B cell (primary cell): ENCODE results near the gene PSENEN. TPM values are rescaled to one million over a fixed set of nuclear protein-coding genes. Genes with fewer than 3 reads are reported as not detected.
A peak's percentile ranks its signal among the peaks of the same experiment; 100 is the strongest.

Experiments used
- ATAC-seq: fragments of 200-7000 bp; cut with Tn5 transposase; one replicate; pipeline ENCODE4 v1.10.0; 2021; ENCODE audit warnings: low read depth, mild to moderate bottlenecking, moderate number of reproducible peaks, moderate library complexity
- CTCF ChIA-PET: fragments of 350-600 bp; sonication (Branson Sonifier 250); formaldehyde crosslinking; loops from one replicate; lab custom pipeline; 2021; ENCODE audit warnings: antibody characterized with exemption, inconsistent platforms; lab: Charles Lee
- POLR2A ChIA-PET: fragments of 350-600 bp; sonication (Branson Sonifier 250); formaldehyde crosslinking; loops from one replicate; lab custom pipeline; 2021; ENCODE audit warnings: antibody characterized with exemption; lab: Charles Lee
- DNase-seq: peaks from one replicate; pipeline ENCODE4 v3.0.0; 2013
- H2AFZ ChIP-seq: 2 replicates; pipeline ENCODE4 v1.6.1; 2012; ENCODE audit warnings: mild to moderate bottlenecking, low read depth, low read length; ENCODE audit not compliant: insufficient read depth, poor library complexity, severe bottlenecking
- H3K27ac ChIP-seq, 2 donors: 1 replicate in 1 of 2; 2 replicates in 1 of 2; pipeline ENCODE4 v1.5.1; 2012 to 2013; ENCODE audit warnings: low read length in 2 of 2, mild to moderate bottlenecking in 2 of 2, moderate library complexity in 1 of 2
- H3K27me3 ChIP-seq, 4 experiments: fragments of 200-600 bp in 1 of 4; sonication (generic) in 1 of 4; replicated peaks in 1 of 4; 1 replicate in 2 of 4; 2 replicates in 2 of 4; pipeline versions ENCODE4 v1.6.1 to v1.7.0; 2013 to 2016; ENCODE audit warnings: low read length in 3 of 4, mild to moderate bottlenecking in 2 of 4, mixed read lengths in 1 of 4, moderate library complexity in 1 of 4; ENCODE audit not compliant: insufficient read depth in 4 of 4, control insufficient read depth in 3 of 4; ENCODE audit errors: control extremely low read depth in 1 of 4
- H3K36me3 ChIP-seq, 2 experiments: replicated peaks in 1 of 2; 1 replicate in 1 of 2; 2 replicates in 1 of 2; pipeline versions ENCODE4 v1.6.1 to v1.7.1; 2013; ENCODE audit warnings: low read length in 1 of 2; ENCODE audit not compliant: insufficient read depth in 2 of 2, control insufficient read depth in 1 of 2; ENCODE audit errors: control extremely low read depth in 1 of 2, extremely low read depth in 1 of 2
- H3K4me1 ChIP-seq, 2 donors: fragments of 200-600 bp in 1 of 2; sonication (generic) in 1 of 2; 1 replicate in 1 of 2; 2 replicates in 1 of 2; pipeline versions ENCODE4 v1.5.1 to v1.6.1; 2013 to 2017; ENCODE audit warnings: low read length in 2 of 2; ENCODE audit not compliant: control insufficient read depth in 2 of 2, insufficient read depth in 2 of 2
- H3K4me2 ChIP-seq: replicated peaks from 2 replicates; pipeline ENCODE3; 2012; ENCODE audit warnings: mild to moderate bottlenecking, low read depth, low read length; ENCODE audit not compliant: poor library complexity, severe bottlenecking
- H3K4me3 ChIP-seq, 5 experiments: fragments of 200-600 bp in 1 of 5; sonication (generic) in 1 of 5; 1 replicate in 3 of 5; 2 replicates in 2 of 5; pipeline versions ENCODE4 v1.5.1 to v1.7.0; 2011 to 2016; ENCODE audit warnings: low read length in 4 of 5, mild to moderate bottlenecking in 4 of 5, low read depth in 2 of 5, control low read depth in 1 of 5, moderate library complexity in 1 of 5; ENCODE audit not compliant: insufficient read depth in 1 of 5; ENCODE audit errors: control extremely low read depth in 1 of 5, extremely low read depth in 1 of 5
- H3K79me2 ChIP-seq: fragments of 200-600 bp; sonication (generic); one replicate; pipeline ENCODE4 v1.6.0; 2016; ENCODE audit warnings: low read length; ENCODE audit not compliant: control insufficient read depth, insufficient read depth
- H3K9ac ChIP-seq: fragments of 200-600 bp; sonication (generic); 2 replicates; pipeline ENCODE4 v1.6.1; 2017; ENCODE audit warnings: mild to moderate bottlenecking, low read length, moderate library complexity
- H3K9me3 ChIP-seq, 3 donors: one replicate each; pipeline versions ENCODE4 v1.6.1 to v1.7.1; 2013; ENCODE audit warnings: low read length in 2 of 3; ENCODE audit not compliant: control insufficient read depth in 2 of 3, insufficient read depth in 1 of 3; ENCODE audit errors: control extremely low read depth in 1 of 3
- H4K20me1 ChIP-seq: 2 replicates; pipeline ENCODE4 v1.6.0; 2012; ENCODE audit warnings: mild to moderate bottlenecking, low read length; ENCODE audit not compliant: insufficient read depth, control insufficient read depth, poor library complexity, severe bottlenecking
- H3K27ac Mint-ChIP-seq: one replicate; pipeline ENCODE4 v1.8.0; 2021; ENCODE audit warnings: mixed read lengths
- H3K27me3 Mint-ChIP-seq: one replicate; pipeline ENCODE4 v1.8.0; 2021; ENCODE audit warnings: mixed read lengths
- H3K4me1 Mint-ChIP-seq: one replicate; pipeline ENCODE4 v1.8.0; 2021; ENCODE audit warnings: mixed read lengths
- H3K4me3 Mint-ChIP-seq: one replicate; pipeline ENCODE4 v1.8.0; 2021; ENCODE audit warnings: mixed read lengths
- H3K9me3 Mint-ChIP-seq: one replicate; pipeline ENCODE4 v1.8.0; 2022; ENCODE audit warnings: mixed read lengths; ENCODE audit not compliant: insufficient read depth
- CTCF ChIP-seq: fragments of 200-600 bp; IDR thresholded peaks from one replicate; pipeline ENCODE4 v1.8.0; 2022; ENCODE audit warnings: antibody characterized with exemption, mild to moderate bottlenecking
- EZH2 ChIP-seq: IDR thresholded peaks from 2 replicates; pipeline ENCODE4 v1.6.1; 2012; ENCODE audit warnings: borderline replicate concordance, low read depth, mild to moderate bottlenecking, moderate library complexity, low read length; ENCODE audit not compliant: insufficient read depth, poor library complexity, severe bottlenecking
- WGBS: methylation state at CpG from one replicate; pipeline ENCODE4 v1.1.5; 2013; ENCODE audit warnings: missing lambda C conversion rate; ENCODE audit not compliant: insufficient coverage; 5-methylcytosine and 5-hydroxymethylcytosine counted together
- intact Hi-C: fragments of 100-400 bp; cut with micrococcal nuclease; formaldehyde crosslinking; loops from one replicate; pipeline ENCODE4 v1.10.0; 2022
- polyA plus RNA-seq: library from polyadenylated mRNA; depleted of rRNA; stranded (reverse); fragments of >200 nt; gene quantifications from 2 replicates; pipeline ENCODE4 v1.2.3, GENCODE V29; 2012
- total RNA-seq, 2 donors: library from RNA; stranded (reverse); fragments of 120-200 nt in 1 of 2; gene quantifications; 1 replicate in 1 of 2; 2 replicates in 1 of 2; pipeline versions ENCODE4 v1.2.3 to v1.2.4, GENCODE V29; 2013 to 2022

Gene PSENEN
- total and polyA plus RNA-seq, 2 donors (not counting 1 experiment from before 2014, with no cell fraction given) = 17.7 to 36.4 TPM

- Histone ChIP-seq H3K4me1 (peaks cover 27 to 66% of the 10 kb centered on the region in 2 donors), H2AFZ (peak overlapping the region; percentile 89), H3K27ac (peak overlapping the region; percentile 68 to 85), H3K36me3 (peaks cover 0 to 20% of the 10 kb centered on the region in 2 experiments), H3K79me2 (peaks cover 59% of the 10 kb centered on the region), H3K4me2 (peak overlapping the region; percentile 94), H3K27me3 (no peaks in the 10 kb centered on the region), H3K9me3 (no peaks in the 10 kb centered on the region), H3K4me3 (peak overlapping the region; percentile 39 to 87 (median 76)), H4K20me1 (peaks cover 36% of the 10 kb centered on the region), H3K9ac (peak overlapping the region; percentile 80)
- ChIA-PET POLR2A (interaction anchor here (0.7 to 1.8 kb wide), 3 partner anchors 23 to 205 kb away, joined by 3 to 8 read pairs (median 7); partner anchors contain the start of genes PSENEN and U2AF1L4), CTCF (interaction anchor here (6.5 kb wide), 1 partner anchor 19 kb away, joined by 123 read pairs; no protein-coding TSS in a partner anchor)
- TF ChIP-seq EZH2 (no peak), CTCF (peak; percentile 90)
- Mint-ChIP-seq H3K9me3 (no peaks in the 10 kb centered on the region), H3K4me3 (peak overlapping the region; percentile 98), H3K4me1 (peaks cover 66% of the 10 kb centered on the region), H3K27me3 (no peaks in the 10 kb centered on the region), H3K27ac (peak overlapping the region; percentile 99)
- WGBS = under 1% methylated on average over 71 of the region's 77 CpGs
- intact Hi-C loops = loop anchor here (1.0 to 10.0 kb wide), 12 partner anchors 15 to 372 kb away; partner anchors contain the start of genes ARHGAP33, COX6B1, FFAR1 and HAUS5
- peak; percentile 79 for ATAC-seq
- peak; percentile 97 for DNase-seq
Observed at GRCh38 chr19:35716801-35717664, 28.4 kb upstream of the PSENEN start.
